Activated naive CD4-positive, alpha-beta T cell treated with anti-CD3 and anti-CD28 coated beads, Interleukin-2, amount 50 U/mL, for 72 hours (primary cell): Measurements from ENCODE around the gene FYCO1. TPM values are rescaled to one million over a fixed set of nuclear protein-coding genes. Genes with fewer than 3 reads are reported as not detected.
A peak's percentile ranks its signal among the peaks of the same experiment; 100 is the strongest.

Source experiments
- ATAC-seq, 2 donors: fragments of 150-1000 bp; cut with Tn5 transposase; 2 replicates each; pipeline ENCODE4 v1.10.0; 2021; ENCODE audit warnings: mild to moderate bottlenecking in 2 of 2, moderate library complexity in 2 of 2
- DNase-seq, 2 donors: peaks; one replicate each; pipeline ENCODE4 v3.0.0; 2021 to 2022; ENCODE audit warnings: low spot score in 2 of 2
- H3K27ac Mint-ChIP-seq, 2 donors: one replicate each; pipeline ENCODE4 v1.8.0; 2022; ENCODE audit warnings: mild to moderate bottlenecking in 2 of 2, mixed read lengths in 2 of 2
- H3K36me3 Mint-ChIP-seq, 2 donors: one replicate each; pipeline ENCODE4 v1.8.0; 2022; ENCODE audit warnings: mixed read lengths in 2 of 2
- H3K9me3 Mint-ChIP-seq, 2 donors: one replicate each; pipeline ENCODE4 v1.8.0; 2022; ENCODE audit warnings: mixed read lengths in 2 of 2
- total RNA-seq, 2 donors: library from RNA; stranded (reverse); gene quantifications; one replicate each; pipeline ENCODE4 v1.2.3, GENCODE V29; 2022

FYCO1 gene
- total RNA-seq, 2 donors from 2014 or later, result 4.4 to 18.1 TPM

DNA sequence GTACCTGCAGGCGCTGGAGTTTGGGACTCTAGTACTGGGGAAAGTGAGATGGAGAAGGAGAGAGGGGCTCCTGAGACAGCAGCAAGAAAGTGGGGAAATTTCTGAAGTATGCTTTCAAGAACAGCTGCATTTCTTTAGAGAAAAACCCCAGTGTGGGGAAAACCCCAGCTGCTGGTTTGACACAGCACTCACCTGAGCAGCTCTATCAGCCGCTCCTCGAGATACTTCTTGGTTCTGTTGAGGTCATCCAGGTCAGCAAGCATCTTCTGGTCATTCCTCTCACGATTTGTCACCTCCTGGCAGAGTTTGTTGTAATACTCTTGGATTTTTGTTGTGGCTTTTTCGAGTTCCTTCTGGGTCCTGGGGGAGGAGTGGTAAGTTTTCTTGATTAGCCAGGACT is 33.6 kb downstream of the FYCO1 start:
- Mint-ChIP-seq H3K9me3 (peaks cover 0 to 5% of the 10 kb centered on the region in 2 donors), H3K27ac (peak overlapping the region in 1 of 2 donors; percentile 62), H3K36me3 (peaks cover 70 to 75% of the 10 kb centered on the region in 2 donors)
- DNase-seq (no peak), ATAC-seq (peak; percentile 53 to 75)

DNA sequence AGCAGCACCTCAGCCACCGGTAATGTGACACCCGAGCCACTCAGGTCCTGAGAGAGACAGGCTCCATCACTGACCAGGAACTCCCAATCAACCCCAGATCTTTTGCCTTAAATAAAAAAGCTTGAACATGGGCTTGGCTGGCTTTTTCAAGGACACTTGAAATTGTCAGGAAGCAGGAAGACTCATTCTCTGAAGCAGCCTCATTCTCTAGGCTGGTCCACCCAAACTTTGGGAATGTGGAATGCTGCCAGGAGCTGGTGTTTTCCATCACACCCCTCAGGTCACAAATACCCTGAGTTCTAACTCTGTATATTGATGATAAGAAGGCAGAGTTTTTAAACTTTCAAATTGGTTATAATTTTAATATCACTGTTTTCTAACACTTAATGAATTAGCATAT is 35.3 kb downstream of the FYCO1 start:
- Mint-ChIP-seq H3K36me3 (peaks cover 64 to 75% of the 10 kb centered on the region in 2 donors), H3K27ac (no peak overlapping the region), H3K9me3 (peaks cover 0 to 5% of the 10 kb centered on the region in 2 donors)
- ATAC-seq, result no peak
- no peak for DNase-seq

DNA sequence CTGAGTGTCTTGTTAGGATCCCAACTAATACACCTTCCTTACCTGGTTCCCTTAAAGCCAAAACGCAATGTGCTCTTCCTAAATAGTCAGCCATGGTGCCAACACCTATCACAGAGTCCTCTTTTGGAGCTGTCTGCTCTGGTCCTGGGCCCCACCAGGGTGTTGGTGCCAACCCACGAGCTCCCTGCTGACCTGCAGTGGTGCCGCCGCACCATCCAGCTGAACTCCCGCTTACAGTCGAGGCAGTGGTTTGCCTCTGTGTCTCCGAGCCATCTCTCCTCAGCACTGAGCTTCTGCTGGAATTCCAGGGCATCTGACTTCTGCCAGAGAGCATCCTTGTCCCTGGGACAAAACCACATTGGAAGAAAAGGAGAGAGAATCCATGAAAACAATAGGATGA is 36.4 kb downstream of the FYCO1 start:
- DNase-seq, result no peak
- H3K9me3 Mint-ChIP-seq, result peaks cover 0 to 5% of the 10 kb centered on the region in 2 donors
- no peak for ATAC-seq
- no peak overlapping the region for H3K27ac Mint-ChIP-seq
- peaks cover 65 to 74% of the 10 kb centered on the region in 2 donors for H3K36me3 Mint-ChIP-seq

DNA sequence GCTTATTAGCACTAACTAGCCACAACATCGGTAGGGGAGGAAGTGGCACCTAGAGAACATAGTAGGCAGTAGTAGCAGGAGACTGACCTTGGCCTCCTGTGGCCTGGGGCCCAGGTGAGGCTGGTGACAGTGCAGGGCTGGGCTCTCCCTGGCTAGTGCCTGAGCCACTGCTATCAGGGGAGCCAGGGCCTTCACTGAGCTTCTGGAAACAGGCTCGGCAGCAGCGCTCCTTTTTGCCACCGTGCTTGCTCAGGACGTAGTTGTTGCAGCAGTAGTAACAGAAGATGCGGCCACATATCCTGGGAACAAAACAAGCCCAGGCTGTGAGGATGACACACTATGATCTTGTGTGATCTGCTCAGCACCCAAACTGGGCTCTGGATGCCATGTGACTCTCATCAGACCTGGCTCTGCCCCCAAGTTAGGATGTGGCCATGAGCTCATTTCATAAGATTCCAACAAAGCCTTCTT is 37.3 kb downstream of the FYCO1 start:
- Mint-ChIP-seq H3K27ac (no peak overlapping the region), H3K9me3 (peaks cover 0 to 5% of the 10 kb centered on the region in 2 donors), H3K36me3 (peaks cover 67 to 76% of the 10 kb centered on the region in 2 donors)
- ATAC-seq, result no peak
- DNase-seq, result no peak

DNA sequence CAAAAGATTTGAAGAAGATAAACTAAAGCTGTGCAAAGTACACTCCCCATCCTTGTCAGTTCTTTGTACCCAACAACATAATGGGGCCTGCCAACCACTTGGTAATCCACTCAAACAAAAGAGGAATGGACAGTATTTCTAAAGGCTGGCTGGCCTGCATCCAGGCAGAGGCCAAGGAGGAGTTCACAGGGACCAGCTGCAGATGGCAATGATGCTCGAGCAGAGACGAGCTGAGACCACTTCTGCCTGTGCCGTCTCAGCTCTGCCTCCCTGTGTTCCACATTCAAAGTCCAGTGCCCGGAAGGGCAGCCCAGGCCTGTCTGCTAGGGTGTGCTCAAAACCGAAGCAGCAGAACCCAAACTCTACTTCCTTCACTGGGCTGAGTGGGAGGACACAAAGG is 38.0 kb downstream of the FYCO1 start:
- H3K27ac Mint-ChIP-seq, result peak overlapping the region in 1 of 2 donors; percentile 46
- peaks cover 67 to 78% of the 10 kb centered on the region in 2 donors for H3K36me3 Mint-ChIP-seq
- DNase-seq (no peak), ATAC-seq (no peak)
- peaks cover 0 to 5% of the 10 kb centered on the region in 2 donors for H3K9me3 Mint-ChIP-seq

DNA sequence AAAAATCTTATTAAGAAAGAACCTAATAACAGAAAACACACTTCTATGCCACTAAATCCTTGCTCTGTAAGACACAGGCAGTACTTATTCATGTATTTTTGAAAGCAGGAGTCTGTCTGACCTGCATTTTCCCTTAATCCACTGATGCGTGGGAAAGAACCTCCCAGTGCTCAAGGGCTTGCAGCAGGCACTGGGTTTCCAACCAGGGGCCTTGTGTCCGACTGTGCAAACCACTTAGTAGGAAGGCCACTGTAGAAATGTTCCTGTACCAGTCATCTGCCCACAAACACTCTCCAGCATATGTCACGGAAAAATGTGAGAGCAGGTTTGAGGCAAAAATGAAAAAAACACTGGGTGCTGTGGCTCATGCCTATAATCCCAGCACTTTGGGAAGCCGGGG is 39.9 kb downstream of the FYCO1 start:
- peaks cover 76 to 81% of the 10 kb centered on the region in 2 donors for H3K36me3 Mint-ChIP-seq
- ATAC-seq (peak in 1 of 2 donors; percentile 8), DNase-seq (no peak)
- H3K27ac Mint-ChIP-seq, result no peak overlapping the region
- peaks cover 0 to 1% of the 10 kb centered on the region in 2 donors for H3K9me3 Mint-ChIP-seq

DNA sequence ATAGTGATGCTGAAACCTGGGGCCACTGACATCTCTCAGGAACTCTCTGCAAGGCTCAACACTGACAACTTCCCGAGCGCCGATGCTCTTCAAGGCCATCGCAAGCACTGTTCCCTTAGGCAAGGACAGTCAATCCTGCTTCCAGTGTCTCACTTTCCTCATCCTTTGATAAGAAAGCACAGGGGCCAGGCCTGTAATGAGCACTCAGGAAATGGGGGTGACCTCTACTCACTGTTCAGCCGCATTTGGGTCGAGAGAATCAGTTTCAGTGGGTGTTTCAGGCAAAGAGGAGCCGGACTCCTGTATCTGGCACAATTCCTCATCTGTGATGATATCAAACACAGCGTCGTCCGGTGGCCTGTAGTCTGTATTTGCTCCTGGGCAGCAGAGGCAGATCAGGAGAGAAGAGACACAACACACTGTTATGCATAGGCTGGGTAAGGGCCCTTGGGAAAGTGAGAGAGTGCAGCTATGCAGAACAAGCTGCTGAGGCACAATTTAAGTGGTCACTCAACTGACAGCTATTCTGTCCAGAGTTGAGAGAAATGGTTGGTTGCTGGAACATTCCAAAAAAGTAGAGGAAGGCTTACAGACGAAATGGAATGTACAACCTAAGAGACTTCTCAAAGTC is 40.5 kb downstream of the FYCO1 start:
- ATAC-seq (no peak), DNase-seq (no peak)
- peaks cover 72 to 76% of the 10 kb centered on the region in 2 donors for H3K36me3 Mint-ChIP-seq
- no peak overlapping the region for H3K27ac Mint-ChIP-seq
- H3K9me3 Mint-ChIP-seq, result no peaks in the 10 kb centered on the region

DNA sequence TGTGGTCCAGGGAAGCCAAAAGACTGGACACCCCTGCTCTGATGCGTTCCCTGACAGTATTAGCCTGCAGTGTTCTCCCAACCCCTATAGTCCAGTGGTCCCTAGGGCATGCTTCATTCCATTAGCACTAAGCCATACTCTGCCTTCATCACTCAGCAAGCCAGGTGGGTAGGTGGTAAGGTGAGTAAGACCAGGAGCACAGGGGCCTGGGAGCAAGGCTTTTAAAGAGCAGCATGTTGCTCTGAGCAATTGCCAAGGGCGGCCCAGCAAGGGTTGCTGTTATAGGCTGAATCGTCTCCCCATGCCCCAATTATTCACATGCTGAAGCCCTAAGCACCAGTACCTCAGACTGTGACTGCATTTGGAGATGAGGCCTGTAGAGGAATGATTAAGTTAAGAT is 41.3 kb downstream of the FYCO1 start:
- Mint-ChIP-seq H3K27ac (no peak overlapping the region), H3K9me3 (no peaks in the 10 kb centered on the region), H3K36me3 (peaks cover 69 to 76% of the 10 kb centered on the region in 2 donors)
- ATAC-seq (no peak), DNase-seq (no peak)

DNA sequence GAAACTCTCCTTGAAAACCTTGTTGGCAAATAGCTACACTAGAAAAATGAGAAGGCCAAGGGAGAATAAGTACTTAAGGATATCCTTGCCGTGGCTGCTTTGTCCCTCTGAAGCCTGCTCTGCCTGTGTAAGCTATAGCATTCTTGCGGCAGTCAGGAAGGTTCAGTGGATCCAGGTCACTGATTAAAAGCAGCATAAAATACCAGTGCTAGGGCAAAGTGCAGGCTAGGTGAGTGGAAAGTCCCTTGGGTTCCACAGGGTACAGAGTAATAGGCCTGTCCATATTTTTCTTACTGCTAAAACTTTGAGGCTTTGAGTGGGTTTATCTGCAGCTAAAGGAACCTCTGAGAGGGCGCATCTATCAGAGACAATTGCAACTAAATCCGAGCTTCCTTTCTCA is 42.1 kb downstream of the FYCO1 start:
- no peak for ATAC-seq
- peaks cover 69 to 76% of the 10 kb centered on the region in 2 donors for H3K36me3 Mint-ChIP-seq
- no peaks in the 10 kb centered on the region for H3K9me3 Mint-ChIP-seq
- no peak overlapping the region for H3K27ac Mint-ChIP-seq
- DNase-seq, result no peak

DNA sequence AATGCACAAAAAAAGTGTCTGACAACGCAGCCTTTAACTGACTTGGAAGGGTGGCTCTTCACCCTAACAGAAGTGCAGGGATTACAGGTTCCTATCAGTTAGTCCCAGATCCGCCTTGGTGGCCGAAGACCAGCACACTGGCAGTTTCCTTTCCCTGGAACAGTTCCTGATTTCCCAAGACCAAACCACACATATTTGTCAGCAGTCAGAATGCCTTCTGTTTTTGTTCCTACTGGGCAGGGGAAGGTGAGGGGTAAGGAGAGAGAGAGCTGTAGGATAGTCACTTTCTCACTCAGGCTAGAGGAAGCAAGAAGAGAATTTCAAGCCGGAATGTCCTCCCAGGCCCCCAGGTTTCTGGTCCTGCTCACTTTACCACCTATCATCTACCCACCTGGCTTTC is 43.2 kb downstream of the FYCO1 start:
- H3K36me3 Mint-ChIP-seq, result peaks cover 67 to 77% of the 10 kb centered on the region in 2 donors
- DNase-seq (no peak), ATAC-seq (no peak)
- H3K27ac Mint-ChIP-seq, result peak overlapping the region; percentile 39 to 40
- H3K9me3 Mint-ChIP-seq, result no peaks in the 10 kb centered on the region

DNA sequence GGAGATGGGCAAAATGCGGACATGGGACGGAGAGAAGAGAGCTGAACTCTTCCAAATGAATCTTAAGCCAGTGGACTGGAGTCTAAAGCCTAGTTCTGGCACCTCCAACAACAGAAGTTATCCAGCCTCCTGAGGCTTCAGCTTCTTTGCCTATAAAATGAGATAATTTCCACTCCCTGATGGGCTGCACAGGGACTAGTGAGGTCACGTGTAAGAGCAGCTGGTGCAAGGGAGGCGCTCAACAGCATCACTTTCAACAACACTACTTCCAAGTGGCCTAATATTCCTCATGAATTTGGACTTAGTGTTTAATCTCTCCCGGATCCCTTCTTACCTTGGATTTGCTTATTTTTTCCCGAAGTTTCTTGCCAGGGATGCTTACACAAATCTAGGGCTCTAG is 43.7 kb downstream of the FYCO1 start:
- Mint-ChIP-seq H3K27ac (peak overlapping the region; percentile 39 to 40), H3K36me3 (peaks cover 68 to 77% of the 10 kb centered on the region in 2 donors), H3K9me3 (no peaks in the 10 kb centered on the region)

DNA sequence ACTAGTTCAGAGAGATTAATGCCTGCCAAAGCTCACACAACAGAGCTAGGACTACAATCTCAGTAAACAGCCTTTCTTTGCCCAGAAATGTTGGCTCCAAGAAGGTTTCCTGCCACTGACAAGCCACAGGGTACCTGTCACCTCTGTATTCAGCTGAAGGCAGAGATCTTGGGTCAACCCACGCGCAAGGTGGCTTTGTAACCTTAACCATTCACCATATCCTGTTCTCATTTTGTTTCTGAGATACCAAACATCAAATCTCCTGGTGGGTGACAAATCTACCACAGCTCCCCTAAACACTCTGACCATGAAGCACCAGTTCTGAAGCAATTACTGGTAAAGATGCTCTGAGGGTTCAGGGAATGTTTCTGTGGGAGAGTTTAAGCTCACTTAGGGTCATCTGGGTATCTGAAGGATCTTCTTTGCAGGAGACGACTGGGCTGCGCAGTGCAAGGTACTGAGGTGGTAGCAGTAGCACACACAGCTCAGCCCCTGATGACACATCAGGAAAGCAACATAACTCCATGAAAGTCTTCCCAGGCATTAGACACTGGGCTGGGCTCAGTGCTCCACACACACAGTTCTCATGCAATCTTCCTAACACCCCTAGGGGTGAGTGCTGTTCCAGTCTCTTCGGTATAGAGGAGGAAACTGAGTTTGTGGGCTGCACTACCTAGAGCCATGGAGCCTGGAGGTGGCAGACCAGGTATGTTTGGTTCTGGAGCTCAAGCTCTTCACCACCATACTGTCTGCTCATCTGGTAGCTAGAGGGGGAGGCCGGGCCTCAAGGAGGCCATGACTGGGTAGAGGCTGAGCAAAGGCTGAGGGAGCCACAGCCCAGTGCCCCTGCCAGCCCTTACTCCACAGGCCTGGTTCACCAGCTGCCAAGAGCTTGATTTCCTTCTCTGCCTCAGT is 44.7 kb downstream of the FYCO1 start:
- DNase-seq, result peak in 1 of 2 donors; percentile 60
- H3K36me3 Mint-ChIP-seq, result peaks cover 77 to 78% of the 10 kb centered on the region in 2 donors
- H3K27ac Mint-ChIP-seq, result peak overlapping the region in 1 of 2 donors; percentile 78
- ATAC-seq, result peak; percentile 83 to 91
- H3K9me3 Mint-ChIP-seq, result no peaks in the 10 kb centered on the region

More for the DNA sequence above, 43.7 kb downstream of the FYCO1 start:
- DNase-seq (no peak), ATAC-seq (no peak)

DNA sequence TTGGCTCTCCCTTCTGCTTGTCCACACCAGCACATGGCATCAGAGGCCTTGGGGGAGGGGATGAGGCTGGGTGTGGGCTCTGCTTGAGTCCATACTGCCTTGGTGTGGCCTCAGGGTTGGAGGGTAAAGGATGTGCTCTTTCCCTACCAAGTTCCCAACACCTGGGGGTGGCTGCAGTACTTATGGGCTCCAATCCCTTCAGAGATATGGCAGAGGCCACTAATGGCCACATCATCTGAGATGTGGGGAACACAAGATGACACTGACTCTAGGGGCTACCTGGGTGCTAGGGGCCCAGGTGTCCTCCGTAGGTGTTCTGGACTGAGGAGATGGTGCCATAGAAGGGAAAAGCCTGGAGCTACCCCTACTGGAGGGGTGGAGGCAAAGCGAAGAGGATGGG is 45.5 kb downstream of the FYCO1 start:
- DNase-seq (no peak), ATAC-seq (no peak)
- Mint-ChIP-seq H3K36me3 (peaks cover 83 to 86% of the 10 kb centered on the region in 2 donors), H3K27ac (peak overlapping the region; percentile 78 to 84), H3K9me3 (no peaks in the 10 kb centered on the region)

DNA sequence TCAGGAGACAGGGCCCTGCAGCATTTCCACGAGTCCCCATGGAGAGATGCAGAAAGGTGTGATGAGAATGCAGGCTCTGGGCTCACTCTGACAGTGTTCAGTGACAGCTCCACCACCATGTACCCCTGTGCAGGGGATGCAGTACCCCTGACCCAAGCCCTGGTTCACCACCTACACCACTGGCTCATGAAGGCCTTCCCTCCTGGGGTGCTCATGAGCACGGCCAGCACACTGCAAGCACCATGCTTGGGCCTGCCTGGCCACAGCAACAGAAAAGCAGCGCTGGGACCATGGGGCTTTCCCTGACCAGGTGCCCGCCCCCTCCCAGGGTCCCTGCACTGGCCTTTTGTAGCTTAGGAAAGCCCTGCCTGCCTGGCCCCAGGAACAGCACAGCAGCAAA is 46.2 kb downstream of the FYCO1 start:
- Mint-ChIP-seq H3K27ac (peak overlapping the region in 1 of 2 donors; percentile 78), H3K9me3 (no peaks in the 10 kb centered on the region), H3K36me3 (peaks cover 80 to 90% of the 10 kb centered on the region in 2 donors)
- ATAC-seq (no peak), DNase-seq (no peak)

DNA sequence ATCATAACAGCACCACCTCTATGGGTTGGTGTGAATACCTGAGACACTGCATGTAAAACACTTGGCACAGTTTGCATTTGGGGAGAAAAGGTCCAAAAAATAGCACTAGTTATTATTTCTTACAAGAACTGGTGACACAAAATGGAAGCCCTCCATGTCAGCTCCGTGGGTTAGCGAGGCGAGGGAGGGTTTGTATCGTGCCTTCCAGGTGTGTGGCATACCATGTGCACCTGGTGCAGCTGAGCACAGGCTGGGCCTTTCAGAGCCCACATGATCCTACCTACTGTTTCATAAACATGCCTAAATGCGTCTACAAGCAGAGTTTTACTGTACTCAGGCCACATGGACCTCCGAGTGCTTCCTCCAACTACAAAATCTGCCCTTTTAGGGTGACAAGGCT is 46.7 kb downstream of the FYCO1 start:
- DNase-seq (no peak), ATAC-seq (no peak)
- H3K27ac Mint-ChIP-seq, result no peak overlapping the region
- peaks cover 76 to 85% of the 10 kb centered on the region in 2 donors for H3K36me3 Mint-ChIP-seq
- H3K9me3 Mint-ChIP-seq, result no peaks in the 10 kb centered on the region

DNA sequence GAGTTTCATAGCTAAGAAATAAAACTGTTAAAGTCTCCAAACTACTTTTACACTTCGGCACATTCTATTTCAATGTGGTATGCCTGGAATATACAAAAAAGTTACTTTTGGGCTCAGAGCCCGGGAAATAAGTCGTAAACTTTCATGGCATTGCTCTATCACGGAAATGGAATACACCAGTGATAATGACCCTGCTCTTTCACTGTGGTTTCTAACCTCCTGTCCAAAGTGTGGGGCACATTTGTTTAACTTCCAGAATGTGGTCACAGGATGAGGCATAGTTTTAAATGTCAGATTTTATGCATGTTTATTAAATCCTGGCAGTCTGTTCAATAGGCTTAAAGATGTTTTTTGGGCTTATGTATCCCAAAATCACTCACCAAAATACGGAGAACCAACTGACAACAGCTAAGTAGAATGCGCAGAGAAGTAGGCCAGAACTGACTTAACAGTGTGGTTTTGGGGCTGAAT is 47.3 kb downstream of the FYCO1 start:
- no peak overlapping the region for H3K27ac Mint-ChIP-seq
- DNase-seq, result no peak
- H3K9me3 Mint-ChIP-seq, result no peaks in the 10 kb centered on the region
- ATAC-seq, result no peak
- peaks cover 72 to 79% of the 10 kb centered on the region in 2 donors for H3K36me3 Mint-ChIP-seq

DNA sequence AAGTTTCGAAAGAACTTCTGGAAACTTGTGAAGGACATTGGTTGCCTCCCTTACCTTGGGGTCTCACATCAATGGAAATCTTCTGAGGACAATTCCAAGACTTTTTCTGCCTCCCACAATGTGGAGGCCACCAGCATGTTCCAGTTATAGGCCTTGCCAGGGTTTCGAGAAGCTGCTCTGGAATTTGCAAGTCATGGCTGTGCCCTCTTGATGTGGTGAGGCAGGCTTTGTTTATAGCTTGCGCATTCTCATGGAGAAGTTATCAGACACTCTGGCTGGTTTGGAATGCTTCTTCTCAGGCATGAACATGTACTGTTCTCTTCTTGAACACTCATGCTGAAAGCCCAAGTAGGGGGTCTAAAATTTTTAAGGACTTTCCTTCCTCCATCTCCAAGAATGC is 48.3 kb downstream of the FYCO1 start:
- ATAC-seq, result no peak

More for the DNA sequence above, 48.3 kb downstream of the FYCO1 start:
- H3K9me3 Mint-ChIP-seq, result no peaks in the 10 kb centered on the region
- no peak for DNase-seq
- H3K27ac Mint-ChIP-seq, result no peak overlapping the region
- H3K36me3 Mint-ChIP-seq, result peaks cover 64 to 72% of the 10 kb centered on the region in 2 donors
